D721Med (cell line): ENCODE measurements around the gene CCDC83.

Experiments used
- DNase-seq: peaks from one replicate; pipeline ENCODE4 v3.0.0; 2011; ENCODE audit warnings: low spot score; ENCODE audit not compliant: insufficient read length
- FAIRE-seq: peaks from 2 replicates; lab custom pipeline; 2011; peaks lifted over from hg19 to GRCh38; lab: Jason Lieb, UNC
- TF ChIP-seq, protein P1 (sequence below): IDR thresholded peaks from 2 replicates; pipeline ENCODE4 v1.5.1; 2012; ENCODE audit warnings: mild to moderate bottlenecking, control low read depth; ENCODE audit not compliant: insufficient read depth; ENCODE audit errors: missing control alignments

Gene CCDC83

DNA sequence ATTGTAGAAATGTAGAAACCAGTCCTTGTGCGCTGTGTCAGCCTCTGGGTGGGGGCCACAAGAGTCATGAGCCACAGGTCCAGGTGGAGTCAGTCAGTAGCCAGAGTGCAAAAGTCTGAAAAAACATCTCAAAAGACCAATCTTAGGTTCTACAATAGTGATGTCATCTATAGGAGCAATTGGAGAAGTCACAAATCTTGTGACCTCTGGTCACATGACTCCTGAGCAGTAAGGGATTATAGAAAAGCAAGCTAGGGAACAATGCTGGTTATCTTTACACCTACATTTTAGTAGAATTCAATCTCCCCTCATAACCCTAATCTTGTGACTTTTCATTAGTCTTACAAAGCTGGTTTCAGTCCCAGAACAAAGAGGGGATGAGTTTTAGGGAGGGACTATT lies 82.7 kb downstream of the CCDC83 start:
- FAIRE-seq = no peak
- DNase-seq = no peak
- TF ChIP-seq, protein P1, sequence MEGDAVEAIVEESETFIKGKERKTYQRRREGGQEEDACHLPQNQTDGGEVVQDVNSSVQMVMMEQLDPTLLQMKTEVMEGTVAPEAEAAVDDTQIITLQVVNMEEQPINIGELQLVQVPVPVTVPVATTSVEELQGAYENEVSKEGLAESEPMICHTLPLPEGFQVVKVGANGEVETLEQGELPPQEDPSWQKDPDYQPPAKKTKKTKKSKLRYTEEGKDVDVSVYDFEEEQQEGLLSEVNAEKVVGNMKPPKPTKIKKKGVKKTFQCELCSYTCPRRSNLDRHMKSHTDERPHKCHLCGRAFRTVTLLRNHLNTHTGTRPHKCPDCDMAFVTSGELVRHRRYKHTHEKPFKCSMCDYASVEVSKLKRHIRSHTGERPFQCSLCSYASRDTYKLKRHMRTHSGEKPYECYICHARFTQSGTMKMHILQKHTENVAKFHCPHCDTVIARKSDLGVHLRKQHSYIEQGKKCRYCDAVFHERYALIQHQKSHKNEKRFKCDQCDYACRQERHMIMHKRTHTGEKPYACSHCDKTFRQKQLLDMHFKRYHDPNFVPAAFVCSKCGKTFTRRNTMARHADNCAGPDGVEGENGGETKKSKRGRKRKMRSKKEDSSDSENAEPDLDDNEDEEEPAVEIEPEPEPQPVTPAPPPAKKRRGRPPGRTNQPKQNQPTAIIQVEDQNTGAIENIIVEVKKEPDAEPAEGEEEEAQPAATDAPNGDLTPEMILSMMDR = no peak

DNA sequence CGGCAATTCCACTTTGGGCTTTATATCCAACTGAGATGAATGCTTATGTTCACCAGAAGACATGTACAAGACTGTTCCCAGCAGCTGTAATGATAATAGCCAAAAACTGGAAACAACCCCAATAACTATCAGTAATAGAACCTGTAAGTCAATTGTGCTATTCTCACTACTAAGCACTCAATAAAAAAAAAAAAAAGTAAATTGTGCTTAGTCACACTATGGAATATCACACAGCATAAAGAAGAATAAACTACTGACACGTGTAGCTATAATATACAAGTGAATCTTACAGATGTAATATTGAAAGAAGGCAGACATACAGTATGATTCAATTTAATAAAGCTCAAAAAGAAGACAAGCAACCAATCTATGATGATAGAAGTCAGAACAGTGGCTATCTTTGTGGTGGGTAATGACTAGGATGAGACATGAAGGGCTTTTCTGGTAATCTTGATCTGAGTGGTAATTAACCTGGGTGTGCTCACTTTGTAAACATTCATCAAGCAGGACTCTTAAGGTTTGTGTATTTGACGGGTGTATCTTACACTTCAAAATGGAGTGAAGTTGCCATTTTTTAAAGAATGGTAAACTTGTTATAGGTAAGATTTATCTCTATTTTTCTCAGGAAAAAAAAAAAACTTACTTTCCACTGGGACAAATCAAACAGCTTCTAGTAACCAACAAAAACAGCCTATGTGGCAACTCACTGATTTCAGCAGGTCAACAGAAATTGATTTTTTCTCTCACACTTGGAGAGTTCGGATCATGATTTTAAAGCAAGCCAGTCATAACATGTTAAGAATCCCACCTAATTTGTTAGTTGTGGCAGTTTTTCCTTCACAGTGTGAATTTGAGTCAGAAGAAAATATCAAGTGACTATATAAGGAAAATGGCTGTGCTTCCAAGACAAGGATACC lies 84.2 kb downstream of the CCDC83 start:
- no peak for DNase-seq
- FAIRE-seq = no peak
- TF ChIP-seq, protein P1 = no peak

DNA sequence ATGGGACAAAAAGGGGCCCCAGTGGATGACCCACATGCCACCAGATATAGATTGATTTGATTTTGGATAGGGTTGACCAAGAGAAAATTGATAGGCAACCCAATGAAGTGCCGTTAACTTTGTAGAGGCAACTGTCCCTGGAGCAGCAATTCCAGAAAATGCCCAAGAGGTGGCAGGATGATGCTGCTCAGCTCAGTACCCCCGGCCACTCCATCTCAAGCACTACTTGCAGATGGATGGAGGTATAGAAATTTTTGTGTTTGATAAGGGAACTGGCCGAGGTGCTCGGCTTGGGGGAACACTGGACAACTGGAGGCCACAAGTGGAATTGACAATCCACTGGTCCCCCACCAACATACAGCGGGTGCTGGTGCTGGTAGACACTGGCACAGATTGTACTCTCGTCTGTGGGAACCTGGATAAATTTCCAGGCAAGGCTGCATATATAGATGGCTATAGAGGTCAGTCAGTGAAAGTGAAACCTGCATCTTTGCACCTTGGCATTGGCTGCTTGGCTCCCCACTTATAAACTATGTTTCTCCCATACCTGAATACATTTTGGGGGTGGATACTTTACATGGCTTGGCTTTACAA lies 86.3 kb downstream of the CCDC83 start:
- no peak for DNase-seq
- no peak for FAIRE-seq
- TF ChIP-seq, protein P1 = peak; percentile 71

DNA sequence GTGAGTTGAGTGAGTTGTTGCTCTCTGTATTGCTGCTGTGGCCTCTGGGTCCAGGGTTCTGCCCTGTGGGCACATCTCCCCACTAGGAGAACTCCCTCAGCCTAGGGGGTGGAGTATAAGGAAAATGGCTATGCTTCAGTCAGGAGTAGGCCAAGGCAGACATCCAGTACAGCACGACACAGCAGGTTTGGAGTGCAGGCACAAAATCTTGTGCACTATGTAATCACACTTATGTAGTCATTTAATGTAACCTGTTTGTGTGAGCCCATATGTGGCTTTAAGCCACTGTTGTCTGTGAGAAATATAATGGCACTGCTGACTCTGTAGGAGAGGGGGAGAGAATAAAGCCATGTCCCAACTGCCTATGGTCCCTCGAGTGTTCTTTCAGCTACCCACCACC lies 90.1 kb downstream of the CCDC83 start:
- no peak for DNase-seq
- TF ChIP-seq, protein P1 = no peak
- FAIRE-seq = no peak

DNA sequence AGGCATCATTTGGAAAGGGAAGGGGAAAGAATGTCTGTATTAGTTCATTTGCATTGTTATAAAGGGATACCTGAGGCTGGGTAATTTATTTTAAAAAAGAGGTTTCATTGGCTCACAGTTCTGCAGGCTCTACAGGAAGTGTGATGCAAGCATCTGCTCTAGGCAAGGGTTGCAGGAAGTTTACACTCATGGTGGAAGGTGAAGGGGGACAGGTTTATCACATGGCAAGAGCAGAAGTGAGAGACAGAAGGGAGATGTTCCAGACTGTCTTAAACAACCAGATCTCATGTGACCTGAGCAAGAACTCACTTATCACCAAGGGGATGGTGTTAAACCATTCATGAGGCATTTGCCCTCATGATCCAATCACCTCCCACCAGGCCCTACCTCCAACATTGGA lies 90.6 kb downstream of the CCDC83 start:
- FAIRE-seq = no peak
- no peak for DNase-seq
- TF ChIP-seq, protein P1 = no peak

DNA sequence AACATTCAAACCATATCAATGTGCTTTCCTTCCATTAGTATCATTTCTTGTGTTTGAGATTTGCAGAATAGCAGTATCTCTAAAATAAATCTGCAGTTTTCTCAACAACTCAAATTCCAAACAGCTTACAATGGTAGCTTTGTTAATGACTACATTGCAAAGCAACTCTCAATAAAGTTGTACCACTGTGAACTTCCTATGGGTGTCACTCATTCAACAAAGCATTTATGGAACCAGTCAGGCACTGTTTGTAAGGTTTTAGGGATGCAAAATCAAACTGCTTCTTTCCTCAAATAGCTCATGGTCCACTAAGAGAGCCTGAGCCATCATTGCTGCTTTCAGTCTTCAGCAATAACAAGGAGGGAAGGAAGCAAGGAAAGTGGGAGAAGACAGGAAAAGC lies 91.0 kb downstream of the CCDC83 start:
- TF ChIP-seq, protein P1 = no peak
- FAIRE-seq (no peak), DNase-seq (no peak)
